Measurements from ENCODE around the gene CYB561D1.

CYB561D1 gene

DNA sequence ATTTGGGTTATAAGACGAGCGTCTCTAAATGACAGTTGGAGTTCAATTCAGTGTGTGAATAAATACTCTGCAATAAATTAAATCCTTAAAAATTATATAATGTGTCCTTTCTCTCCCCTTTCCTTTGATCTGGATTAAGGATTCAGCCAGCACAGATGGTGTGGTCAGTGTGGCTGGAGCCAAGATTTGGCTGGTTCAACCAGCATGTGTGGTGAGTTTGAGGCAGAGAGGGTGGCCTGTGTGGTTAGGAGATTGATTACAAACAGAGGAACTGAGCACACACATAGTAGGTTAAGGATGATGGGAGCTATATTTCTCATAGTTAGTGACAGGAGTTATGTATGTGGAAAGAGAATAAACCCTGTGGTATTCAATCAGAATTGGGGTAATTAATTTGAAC, 29.8 kb downstream of the CYB561D1 start:
- Histone ChIP-seq H3F3A (ENCODE audit: control insufficient read depth, insufficient read depth) (no peaks in the 10 kb centered on the region), H3K4me3 (ENCODE audit: low read length) (no peak overlapping the region), H4K20me1 (ENCODE audit: control insufficient read depth, insufficient read depth, low read depth, low read length) (no peaks in the 10 kb centered on the region), H3K79me2 (ENCODE audit: control insufficient read depth, low read length) (no peaks in the 10 kb centered on the region), H3K9me3 (ENCODE audit: control insufficient read depth, insufficient read depth, low read length) (no peaks in the 10 kb centered on the region), H3K4me2 (ENCODE audit: low read length) (no peak overlapping the region), H3K27me3 (ENCODE audit: control insufficient read depth, low read length) (peaks cover 35% of the 10 kb centered on the region), H3K27ac (ENCODE audit: low read depth, low read length) (no peak overlapping the region), H3K4me1 (ENCODE audit: control insufficient read depth, low read length) (no peaks in the 10 kb centered on the region), H3K36me3 (ENCODE audit: control insufficient read depth, low read length) (no peaks in the 10 kb centered on the region), H3K9me2 (replicated peaks; ENCODE audit: control insufficient read depth, low read length) (no peaks in the 10 kb centered on the region)
- TF ChIP-seq, protein P1, sequence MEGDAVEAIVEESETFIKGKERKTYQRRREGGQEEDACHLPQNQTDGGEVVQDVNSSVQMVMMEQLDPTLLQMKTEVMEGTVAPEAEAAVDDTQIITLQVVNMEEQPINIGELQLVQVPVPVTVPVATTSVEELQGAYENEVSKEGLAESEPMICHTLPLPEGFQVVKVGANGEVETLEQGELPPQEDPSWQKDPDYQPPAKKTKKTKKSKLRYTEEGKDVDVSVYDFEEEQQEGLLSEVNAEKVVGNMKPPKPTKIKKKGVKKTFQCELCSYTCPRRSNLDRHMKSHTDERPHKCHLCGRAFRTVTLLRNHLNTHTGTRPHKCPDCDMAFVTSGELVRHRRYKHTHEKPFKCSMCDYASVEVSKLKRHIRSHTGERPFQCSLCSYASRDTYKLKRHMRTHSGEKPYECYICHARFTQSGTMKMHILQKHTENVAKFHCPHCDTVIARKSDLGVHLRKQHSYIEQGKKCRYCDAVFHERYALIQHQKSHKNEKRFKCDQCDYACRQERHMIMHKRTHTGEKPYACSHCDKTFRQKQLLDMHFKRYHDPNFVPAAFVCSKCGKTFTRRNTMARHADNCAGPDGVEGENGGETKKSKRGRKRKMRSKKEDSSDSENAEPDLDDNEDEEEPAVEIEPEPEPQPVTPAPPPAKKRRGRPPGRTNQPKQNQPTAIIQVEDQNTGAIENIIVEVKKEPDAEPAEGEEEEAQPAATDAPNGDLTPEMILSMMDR (IDR thresholded peaks at IDR 0.05; ENCODE audit: low read depth, low read length, poor library complexity, severe bottlenecking): no peak
- TF ChIP-seq EZH2phosphoT487 (IDR thresholded peaks at IDR 0.05; ENCODE audit: borderline replicate concordance, low read length): no peak

DNA sequence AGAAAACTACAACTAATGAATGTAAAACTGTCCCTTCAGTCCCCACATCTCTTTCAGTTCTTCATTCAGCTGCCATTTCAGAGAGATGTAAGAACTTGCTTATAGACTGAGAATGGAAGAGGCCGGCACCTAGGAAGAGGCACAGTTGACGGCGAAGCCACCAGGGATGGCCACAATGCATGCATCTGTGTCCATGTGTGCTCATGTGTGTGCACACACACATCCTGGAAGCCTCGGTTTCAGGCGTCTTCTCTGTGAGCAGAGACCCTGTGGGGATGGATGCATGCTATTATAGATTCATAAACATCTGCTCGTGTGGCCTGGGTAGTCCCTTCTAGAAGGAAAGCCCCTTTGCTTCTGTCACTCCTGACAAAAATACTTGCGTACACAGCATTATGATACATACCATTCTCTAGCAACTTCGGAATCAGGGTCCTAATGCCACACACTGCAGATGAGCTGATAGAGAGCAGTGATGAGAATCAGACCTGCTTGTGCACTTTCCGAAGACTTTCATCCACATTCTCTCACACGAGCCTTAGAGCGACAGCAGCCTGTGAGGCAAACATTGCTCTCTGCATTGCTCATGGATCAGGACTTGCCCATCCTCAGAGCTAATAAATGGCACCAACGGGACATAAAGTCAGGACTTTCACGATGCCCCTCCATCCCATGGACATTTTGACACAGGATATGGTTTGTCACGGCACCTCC, 33.4 kb downstream of the CYB561D1 start:
- Histone ChIP-seq H3K4me1 (ENCODE audit: control insufficient read depth, low read length) (no peaks in the 10 kb centered on the region; the same call in 1 of the 2 replicates), H3K9me2 (replicated peaks; ENCODE audit: control insufficient read depth, low read length) (no peaks in the 10 kb centered on the region), H3K4me3 (ENCODE audit: low read length) (no peak overlapping the region), H3K4me2 (ENCODE audit: low read length) (no peak overlapping the region), H3K27me3 (ENCODE audit: control insufficient read depth, low read length) (peaks cover 24% of the 10 kb centered on the region), H3K36me3 (ENCODE audit: control insufficient read depth, low read length) (no peaks in the 10 kb centered on the region), H3K79me2 (ENCODE audit: control insufficient read depth, low read length) (no peaks in the 10 kb centered on the region), H4K20me1 (ENCODE audit: control insufficient read depth, insufficient read depth, low read depth, low read length) (no peaks in the 10 kb centered on the region), H3K27ac (ENCODE audit: low read depth, low read length) (no peak overlapping the region), H3F3A (ENCODE audit: control insufficient read depth, insufficient read depth) (no peaks in the 10 kb centered on the region), H3K9me3 (ENCODE audit: control insufficient read depth, insufficient read depth, low read length) (no peaks in the 10 kb centered on the region)
- TF ChIP-seq, protein P1 (IDR thresholded peaks at IDR 0.05; ENCODE audit: low read depth, low read length, poor library complexity, severe bottlenecking): no peak
- TF ChIP-seq EZH2phosphoT487 (IDR thresholded peaks at IDR 0.05; ENCODE audit: borderline replicate concordance, low read length): no peak

DNA sequence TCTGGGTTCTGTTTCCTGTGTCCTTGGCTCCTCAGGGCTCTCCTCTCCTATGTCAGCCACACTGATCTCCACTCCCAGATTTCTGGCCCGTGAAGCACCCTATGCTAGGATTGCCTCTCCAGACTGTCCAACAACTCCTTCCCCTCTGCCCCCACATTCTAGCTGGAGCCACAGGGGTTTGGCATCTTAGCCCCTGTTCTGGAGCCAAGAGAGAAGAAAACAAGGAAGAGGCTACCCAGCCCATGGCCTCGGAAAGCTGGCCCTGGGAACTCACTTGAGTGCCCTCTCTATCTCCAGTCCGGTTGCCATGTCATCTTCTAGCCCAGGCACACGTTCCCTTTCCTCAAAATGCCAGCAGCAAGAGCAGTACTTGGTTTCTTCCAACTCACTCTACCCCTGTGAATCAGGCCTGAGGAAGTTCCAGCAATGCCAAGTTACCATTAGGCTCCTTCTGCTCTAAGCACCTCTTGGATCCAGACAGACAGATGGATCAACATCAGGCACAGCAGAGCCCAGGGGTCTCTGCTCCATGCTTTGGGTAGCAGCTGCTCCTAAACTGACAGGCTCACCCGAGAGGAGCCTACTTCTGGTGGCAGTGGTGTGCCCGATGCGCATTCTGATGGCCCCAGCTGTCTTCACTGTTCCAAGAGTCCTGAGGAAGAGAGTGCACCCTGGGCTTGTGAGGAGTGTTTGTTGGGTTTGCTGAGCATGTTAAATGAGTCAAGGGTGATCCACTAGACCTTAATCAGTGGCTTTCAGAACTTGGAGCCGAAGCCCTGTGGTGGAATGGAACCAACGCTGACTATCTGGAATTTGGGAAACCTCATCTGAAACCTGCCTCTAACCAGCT, 34.2 kb downstream of the CYB561D1 start:
- no peaks in the 10 kb centered on the region for H4K20me1 ChIP-seq (ENCODE audit: control insufficient read depth, insufficient read depth, low read depth, low read length)
- H3K79me2 ChIP-seq (ENCODE audit: control insufficient read depth, low read length): no peaks in the 10 kb centered on the region
- H3K27me3 ChIP-seq (ENCODE audit: control insufficient read depth, low read length): peaks cover 19% of the 10 kb centered on the region
- H3K9me2 ChIP-seq (replicated peaks; ENCODE audit: control insufficient read depth, low read length): no peaks in the 10 kb centered on the region
- no peaks in the 10 kb centered on the region for H3K9me3 ChIP-seq (ENCODE audit: control insufficient read depth, insufficient read depth, low read length)
- H3K36me3 ChIP-seq (ENCODE audit: control insufficient read depth, low read length): no peaks in the 10 kb centered on the region
- no peak overlapping the region for H3K4me2 ChIP-seq (ENCODE audit: low read length)
- no peak for TF ChIP-seq EZH2phosphoT487 (IDR thresholded peaks at IDR 0.05; ENCODE audit: borderline replicate concordance, low read length)
- TF ChIP-seq, protein P1 (IDR thresholded peaks at IDR 0.05; ENCODE audit: low read depth, low read length, poor library complexity, severe bottlenecking): no peak
- H3K4me3 ChIP-seq (ENCODE audit: low read length): no peak overlapping the region
- no peaks in the 10 kb centered on the region for H3F3A ChIP-seq (ENCODE audit: control insufficient read depth, insufficient read depth)
- H3K27ac ChIP-seq (ENCODE audit: low read depth, low read length): no peak overlapping the region
- peaks cover 5% of the 10 kb centered on the region for H3K4me1 ChIP-seq (ENCODE audit: control insufficient read depth, low read length)

Measured in DOHH2 (cell line).